ENCODE measurements around the gene MAP1S. TPM values are rescaled to one million over a fixed set of nuclear protein-coding genes. Genes with fewer than 3 reads are reported as not detected.

The MAP1S gene
- total and polyA plus RNA-seq, 2 of the 13 experiments (the other 11 are each of a cell fraction or from before 2014, with no cell fraction given): 3.8 to 7.3 TPM

GRCh38 chr19:17718550-17718946 is 732 bp upstream of the MAP1S start:
- Histone ChIP-seq H3K36me3 (replicated peaks in 1 of 2; ENCODE audit: control insufficient read depth in 1 of 2, insufficient read depth in 2 of 2, low read length in 2 of 2) (no peaks in the 10 kb centered on the region; a peak in 1 of 5 replicates), H3K4me1 (ENCODE audit: insufficient read depth, low read length) (peaks cover 40% of the 10 kb centered on the region), H2AFZ (ENCODE audit: low read length) (peak overlapping the region; percentile 20), H4K20me1 (ENCODE audit: insufficient read depth, low read length) (peaks cover 11% of the 10 kb centered on the region; the same call in 1 of the 2 replicates), H3K9ac (ENCODE audit: insufficient read depth, low read depth, low read length) (peak overlapping the region; percentile 82), H3K79me2 (ENCODE audit: insufficient read depth, low read length) (peaks cover 19% of the 10 kb centered on the region), H3K4me2 (ENCODE audit: low read depth, low read length) (peak overlapping the region; percentile 91), H3K27me3 (ENCODE audit: control insufficient read depth in 1 of 2, insufficient read depth in 2 of 2, low read length in 2 of 2) (no peaks in the 10 kb centered on the region; a peak in 1 of 5 replicates), H3K27ac (ENCODE audit: extremely low read length, insufficient read depth, low read length) (no peak overlapping the region), H3K9me3 (ENCODE audit: low read length) (no peaks in the 10 kb centered on the region), H3K4me3 (replicated peaks in 1 of 3; ENCODE audit: insufficient read depth in 1 of 3, low read depth in 2 of 3, low read length in 3 of 3) (peak overlapping the region; percentile 87 to 96 (median 89))
- no peak for FAIRE-seq
- peak; percentile 92 for TF ChIP-seq PCBP1 (IDR thresholded peaks at IDR 0.05; ENCODE audit: borderline replicate concordance, low read depth, low read length)
- TF ChIP-seq ATF3 (CRISPR knock-in tag; IDR thresholded peaks at IDR 0.05): no peak
- peak; percentile 98 for TF ChIP-seq HNRNPK (IDR thresholded peaks at IDR 0.05; ENCODE audit: low read depth, low read length, poor library complexity, severe bottlenecking)
- no TSS peak for BruUV-seq (replicated peaks)
- no peak for DNase-seq (ENCODE audit: low spot score)
- POLR2A ChIA-PET: interaction anchor here (1.3 to 2.3 kb wide), 2 partner anchors 48 to 313 kb away, joined by 4 to 7 read pairs; partner anchors contain the start of gene BST2
- in situ Hi-C loops (cut with HindIII; ENCODE audit: extremely low pct_ligation_motif_present, low pct_unique_long_range_greater_than_20kb): no loop called here
- intact Hi-C loops (cut with micrococcal nuclease; ENCODE audit: unreplicated experiment): no loop called here
- CTCF ChIA-PET (ENCODE audit: low intra/inter-chr PET ratio, low total read pairs): no interaction called here
- 71% methylated on average over 4 of the region's 4 CpGs for WGBS (ENCODE audit: low lambda C conversion rate)
- ATAC-seq: no peak; the same call in 1 of the 3 replicates

DNA sequence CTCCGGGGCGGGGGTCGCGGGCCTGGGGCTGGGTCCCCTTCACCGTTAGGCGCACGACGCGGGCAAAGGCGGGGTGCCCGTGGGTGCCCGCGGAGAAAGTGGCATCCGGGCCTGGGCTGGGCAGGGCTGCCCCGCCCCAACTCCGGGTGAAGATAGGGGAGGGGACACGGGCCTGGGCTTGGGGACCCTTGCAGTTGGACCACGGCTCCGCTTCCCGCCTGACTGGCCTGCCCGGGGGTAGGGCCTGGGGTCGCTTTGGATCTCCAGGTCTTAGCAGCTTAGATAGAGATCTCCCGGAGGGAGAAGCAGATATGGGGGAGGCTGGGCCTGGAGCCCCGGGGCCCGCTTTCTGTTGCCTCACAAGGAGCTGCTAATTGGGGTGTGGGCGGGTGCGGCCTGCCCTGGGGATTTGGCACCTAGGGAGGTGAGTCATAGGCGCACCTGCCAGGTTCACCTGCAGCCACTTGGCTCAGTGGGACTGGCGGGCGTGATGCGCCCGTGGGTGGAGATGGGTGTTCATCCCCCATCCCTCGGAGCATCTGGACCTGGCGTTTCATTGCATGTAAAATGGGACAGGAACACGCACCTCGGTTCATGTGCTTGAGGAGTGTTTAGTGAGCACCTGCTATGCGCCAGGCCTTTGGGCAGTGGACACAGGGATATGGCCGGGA is 585 bp downstream of the MAP1S start:
- ChIA-PET CTCF (ENCODE audit: low intra/inter-chr PET ratio, low total read pairs) (no interaction called here), POLR2A (interaction anchor here (1.0 to 2.3 kb wide), 6 partner anchors 19 to 314 kb away, joined by 3 to 7 read pairs (median 4); partner anchors contain the start of genes B3GNT3, BST2 and CCDC124)
- intact Hi-C loops (cut with micrococcal nuclease; ENCODE audit: unreplicated experiment): no loop called here
- WGBS (ENCODE audit: low lambda C conversion rate): 17% methylated on average over 10 of the region's 38 CpGs
- Histone ChIP-seq H3K36me3 (replicated peaks in 1 of 2; ENCODE audit: control insufficient read depth in 1 of 2, insufficient read depth in 2 of 2, low read length in 2 of 2) (peaks cover 6 to 9% of the 10 kb centered on the region in 2 experiments; a peak in 3 of 5 replicates), H3K4me1 (ENCODE audit: insufficient read depth, low read length) (peaks cover 40% of the 10 kb centered on the region), H3K9ac (ENCODE audit: insufficient read depth, low read depth, low read length) (peak overlapping the region; percentile 82), H3K79me2 (ENCODE audit: insufficient read depth, low read length) (peaks cover 19% of the 10 kb centered on the region), H4K20me1 (ENCODE audit: insufficient read depth, low read length) (peaks cover 11% of the 10 kb centered on the region; the same call in 1 of the 2 replicates), H3K9me3 (ENCODE audit: low read length) (no peaks in the 10 kb centered on the region), H3K27me3 (ENCODE audit: control insufficient read depth in 1 of 2, insufficient read depth in 2 of 2, low read length in 2 of 2) (no peaks in the 10 kb centered on the region; a peak in 1 of 5 replicates), H3K4me2 (ENCODE audit: low read depth, low read length) (peak overlapping the region; percentile 99), H3K27ac (ENCODE audit: extremely low read length, insufficient read depth, low read length) (no peak overlapping the region), H3K4me3 (replicated peaks in 1 of 3; ENCODE audit: insufficient read depth in 1 of 3, low read depth in 2 of 3, low read length in 3 of 3) (peak overlapping the region; percentile 87 to 96 (median 89)), H2AFZ (ENCODE audit: low read length) (no peak overlapping the region)
- DNase-seq (ENCODE audit: low spot score): no peak
- in situ Hi-C loops (cut with HindIII; ENCODE audit: extremely low pct_ligation_motif_present, low pct_unique_long_range_greater_than_20kb): no loop called here
- BruUV-seq (replicated peaks): TSS peak; percentile 61
- FAIRE-seq: no peak
- no peak for ATAC-seq
- TF ChIP-seq KDM5A (IDR thresholded peaks at IDR 0.05; ENCODE audit: borderline replicate concordance, low read length): 0 out of 2 replicates have a peak, but pooled peaks have one; percentile 12
- TF ChIP-seq IKZF1 (IDR thresholded peaks at IDR 0.05): no peak
- TF ChIP-seq RORA (CRISPR knock-in tag; IDR thresholded peaks at IDR 0.05): no peak
- TF ChIP-seq TERF1 (CRISPR knock-in tag; IDR thresholded peaks at IDR 0.05): no peak
- no peak for TF ChIP-seq ZSCAN31 (CRISPR knock-in tag; IDR thresholded peaks at IDR 0.05; ENCODE audit: low read depth)
- no peak for TF ChIP-seq NCOA5 (CRISPR knock-in tag; IDR thresholded peaks at IDR 0.05)
- no peak for TF ChIP-seq CENPX (CRISPR knock-in tag; IDR thresholded peaks at IDR 0.05)
- TF ChIP-seq, protein P1, sequence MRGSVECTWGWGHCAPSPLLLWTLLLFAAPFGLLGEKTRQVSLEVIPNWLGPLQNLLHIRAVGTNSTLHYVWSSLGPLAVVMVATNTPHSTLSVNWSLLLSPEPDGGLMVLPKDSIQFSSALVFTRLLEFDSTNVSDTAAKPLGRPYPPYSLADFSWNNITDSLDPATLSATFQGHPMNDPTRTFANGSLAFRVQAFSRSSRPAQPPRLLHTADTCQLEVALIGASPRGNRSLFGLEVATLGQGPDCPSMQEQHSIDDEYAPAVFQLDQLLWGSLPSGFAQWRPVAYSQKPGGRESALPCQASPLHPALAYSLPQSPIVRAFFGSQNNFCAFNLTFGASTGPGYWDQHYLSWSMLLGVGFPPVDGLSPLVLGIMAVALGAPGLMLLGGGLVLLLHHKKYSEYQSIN (CRISPR knock-in tag; IDR thresholded peaks at IDR 0.05; ENCODE audit: borderline replicate concordance): no peak
- no peak for TF ChIP-seq ZNF792 (CRISPR knock-in tag; IDR thresholded peaks at IDR 0.05)
- no peak for TF ChIP-seq ZNF569 (CRISPR knock-in tag; IDR thresholded peaks at IDR 0.05; ENCODE audit: borderline replicate concordance)
- no peak for TF ChIP-seq EED (CRISPR knock-in tag; IDR thresholded peaks at IDR 0.05)
